Measurements from ENCODE around the gene MISP3.

MISP3 gene

DNA sequence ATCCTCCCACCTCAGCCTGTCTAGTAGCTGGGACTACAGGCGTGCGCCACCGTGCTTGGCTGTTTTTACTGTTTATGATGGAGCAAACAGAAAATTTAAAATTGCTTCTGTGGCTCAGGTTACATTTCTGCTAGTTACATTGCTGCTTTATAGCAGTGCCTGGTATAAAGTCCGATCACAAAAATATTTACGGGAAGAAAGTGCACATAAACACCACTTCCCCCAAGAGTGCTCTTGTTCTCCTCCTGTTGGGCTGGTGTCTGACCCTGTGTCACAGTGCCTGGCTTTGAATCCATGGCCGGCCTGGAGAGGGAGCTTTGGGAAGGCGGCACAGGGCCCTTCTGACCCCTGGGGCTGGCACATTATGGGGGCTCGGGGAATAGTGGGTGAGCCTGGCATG lies 33.1 kb downstream of the MISP3 start:
- no peak for DNase-seq

- no peak for DNase-seq
These were observed 34.3 kb downstream of the MISP3 start for GRCh38 chr19:14106840-14107239.

DNA sequence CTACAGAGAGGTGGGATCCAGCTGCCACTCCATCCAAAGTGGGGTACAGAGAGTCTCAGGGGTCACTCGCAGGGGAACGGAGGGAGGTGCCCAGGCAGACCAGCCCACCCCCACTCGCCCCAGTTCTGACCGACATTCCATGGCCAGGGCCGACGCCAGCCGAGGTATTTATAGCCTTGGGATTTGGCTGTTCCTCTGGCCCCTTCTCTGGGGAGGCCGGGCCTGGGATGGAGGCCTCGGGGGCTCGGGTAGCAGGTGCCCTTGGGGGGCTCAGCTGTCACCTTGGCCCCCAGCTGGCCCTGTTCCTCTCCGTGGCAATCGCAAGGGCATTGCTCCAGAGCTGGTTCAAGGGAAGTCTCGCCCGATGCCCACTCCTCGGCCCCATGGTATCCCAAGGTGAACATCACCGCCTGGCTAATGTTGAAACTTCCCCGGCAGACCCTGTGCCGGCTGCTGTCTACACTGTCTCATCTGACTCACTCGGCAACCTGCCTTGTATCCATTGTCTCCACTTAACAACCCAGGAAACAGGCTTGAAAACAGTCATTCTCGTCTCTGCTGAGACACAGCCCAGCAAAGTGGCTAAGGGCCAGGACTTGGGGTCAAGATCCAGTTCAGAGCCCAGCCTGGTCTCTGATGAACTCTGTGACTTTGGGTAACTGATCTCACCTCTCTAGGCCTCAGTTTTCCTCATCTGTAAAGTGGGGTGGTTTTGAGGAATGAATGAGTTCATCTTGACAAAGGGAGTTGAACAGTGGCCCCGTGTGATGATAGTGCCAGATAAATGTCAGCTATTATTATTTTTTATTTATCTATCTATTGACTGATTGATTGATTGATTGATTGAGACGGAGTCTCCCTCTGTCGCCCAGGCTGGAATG lies 35.2 kb downstream of the MISP3 start:
- DNase-seq, result no peak

GRCh38 chr19:14110650-14111049 lies 38.1 kb downstream of the MISP3 start:
- no peak for DNase-seq

- DNase-seq, result no peak
These were observed 38.9 kb downstream of the MISP3 start for GRCh38 chr19:14111486-14111885.

DNA sequence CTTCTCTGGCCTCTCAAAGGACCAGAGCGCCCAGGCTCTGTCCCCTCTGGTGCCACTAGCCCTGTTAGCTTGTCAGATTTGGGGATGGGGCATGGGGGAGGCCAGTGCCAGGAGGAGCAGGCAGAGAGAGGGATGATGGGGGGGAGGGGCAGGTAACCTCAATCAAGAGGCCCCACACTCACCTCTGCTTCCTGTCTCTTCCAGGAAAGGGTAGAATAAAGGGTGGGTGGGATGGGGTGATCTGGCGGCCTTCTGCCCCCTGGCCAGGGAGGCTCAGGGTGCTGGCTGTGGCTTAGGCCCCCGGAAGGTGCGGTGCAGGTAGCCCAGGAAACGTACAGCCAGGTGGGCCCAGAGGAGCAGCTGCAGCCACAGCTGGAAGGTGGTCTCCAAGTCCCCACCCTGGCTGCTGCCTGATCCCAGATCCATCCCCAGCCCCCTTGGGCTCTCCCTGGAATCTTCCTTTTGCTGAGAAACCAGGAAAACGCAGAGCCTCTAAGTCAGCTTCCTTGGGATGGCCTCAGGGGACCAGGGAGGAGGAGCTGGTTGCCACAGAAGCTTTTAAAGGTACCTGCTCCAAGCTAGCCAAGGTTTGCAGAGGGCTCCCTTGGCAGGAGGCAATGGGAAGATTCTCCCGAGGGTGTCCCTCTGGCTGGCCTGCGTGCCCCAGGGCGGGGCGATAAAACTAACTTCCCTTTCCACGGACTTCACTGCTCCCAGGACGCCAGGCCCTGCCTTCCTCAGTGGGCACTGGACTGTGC lies 39.6 kb downstream of the MISP3 start:
- DNase-seq, result no peak

DNA sequence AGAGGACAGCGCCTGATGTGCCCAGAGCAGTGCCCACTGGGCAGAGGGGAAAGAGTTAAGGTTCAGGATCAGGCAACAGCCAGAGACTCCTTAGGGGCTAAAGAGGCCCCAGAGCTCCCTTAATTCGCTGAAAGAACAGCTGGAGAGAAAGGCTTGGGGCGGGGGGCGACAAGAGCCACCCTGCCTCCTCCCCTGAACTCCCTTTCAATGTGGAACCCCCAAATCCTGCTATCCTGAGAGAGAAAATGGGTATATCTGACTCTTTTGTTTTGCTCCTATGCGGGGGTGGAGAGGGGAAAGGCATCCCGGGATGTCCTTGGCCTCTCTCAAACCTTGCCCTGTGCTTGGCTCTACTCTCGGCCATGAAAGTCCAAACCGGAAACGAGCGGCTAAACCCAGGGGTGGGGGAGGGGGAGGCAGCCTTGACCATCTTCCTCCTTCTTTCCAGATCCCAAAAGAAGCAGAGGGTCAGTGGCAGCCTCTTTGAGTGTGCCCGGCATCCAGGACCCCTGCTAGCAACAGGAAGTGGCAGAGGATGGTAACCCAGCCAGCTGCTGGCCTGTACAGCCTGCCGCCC lies 40.3 kb downstream of the MISP3 start:
- DNase-seq, result no peak

DNA sequence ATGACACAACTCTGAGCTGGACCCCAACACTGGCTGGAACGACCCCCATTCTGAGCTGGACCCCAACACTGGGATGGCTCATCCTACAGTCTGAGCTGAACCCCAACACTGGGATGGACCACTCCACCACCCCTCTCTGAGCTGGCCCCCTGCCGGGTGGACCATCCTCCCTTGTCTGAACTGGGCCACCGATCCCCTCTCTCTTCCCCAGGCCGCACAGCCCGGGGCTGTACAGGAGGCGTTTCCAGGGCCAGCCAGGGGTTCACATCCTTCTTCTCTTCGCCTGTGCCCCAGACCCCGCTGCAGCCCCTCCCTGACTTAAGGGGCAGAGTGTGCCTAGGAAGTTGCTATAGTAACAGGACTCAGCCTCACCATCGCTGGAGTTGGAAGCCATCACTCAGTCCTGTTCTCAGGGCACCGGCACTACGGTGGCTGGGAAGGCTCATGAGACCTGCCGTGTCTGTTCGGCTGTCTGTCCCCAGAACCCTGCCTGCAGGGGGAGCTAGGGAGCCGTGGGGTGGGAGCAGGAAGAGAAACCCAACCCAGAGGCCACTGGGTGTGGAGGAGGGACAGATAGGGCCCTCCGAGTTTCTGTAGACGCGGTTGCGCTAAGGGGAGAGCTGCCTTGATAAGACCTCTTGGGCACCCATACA lies 41.3 kb downstream of the MISP3 start:
- DNase-seq, result peak; percentile 44

- DNase-seq, result no peak
These were observed 41.9 kb downstream of the MISP3 start for GRCh38 chr19:14114439-14114838.

DNA sequence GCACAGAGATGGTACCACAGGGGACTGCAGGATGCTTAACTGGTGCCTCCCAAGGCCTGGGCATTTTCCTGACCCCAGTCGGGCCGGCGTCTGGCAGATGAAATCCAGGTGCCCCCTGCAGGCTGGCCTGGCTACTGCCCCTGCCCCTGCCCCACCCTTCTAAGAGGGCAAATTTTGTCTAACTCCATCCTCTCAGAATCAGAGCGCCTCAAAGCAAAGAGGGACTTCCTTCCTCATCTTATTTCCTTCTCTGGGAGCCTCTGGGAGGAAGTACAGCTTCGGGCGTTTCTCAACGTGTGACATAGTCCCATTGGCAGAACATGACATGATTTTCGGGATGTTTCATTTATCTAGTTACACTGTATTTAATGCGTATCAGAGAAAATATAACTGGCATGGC lies 42.3 kb downstream of the MISP3 start:
- peak; percentile 11 for DNase-seq

DNA sequence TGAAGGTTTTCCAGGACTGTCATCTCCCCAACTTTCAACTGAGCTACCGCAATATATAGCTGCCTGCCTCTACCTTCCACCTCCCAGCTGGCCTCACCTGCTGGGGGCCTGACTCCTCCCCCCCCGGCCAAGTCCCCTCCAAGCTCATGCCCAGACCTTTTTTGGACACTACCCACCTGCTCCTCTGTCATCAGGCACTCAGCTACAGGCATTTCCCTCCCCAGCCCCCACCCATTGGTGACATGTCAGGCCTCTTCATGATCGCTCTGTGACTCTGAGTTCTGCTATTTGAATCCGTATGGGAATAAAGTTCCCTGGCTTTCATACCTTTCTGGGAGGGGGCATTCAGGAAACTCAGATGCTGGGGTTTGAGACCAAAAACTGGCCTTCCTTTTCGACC lies 43.2 kb downstream of the MISP3 start:
- DNase-seq, result no peak

- no peak for DNase-seq
These were observed 43.9 kb downstream of the MISP3 start for GRCh38 chr19:14116525-14116917.

DNA sequence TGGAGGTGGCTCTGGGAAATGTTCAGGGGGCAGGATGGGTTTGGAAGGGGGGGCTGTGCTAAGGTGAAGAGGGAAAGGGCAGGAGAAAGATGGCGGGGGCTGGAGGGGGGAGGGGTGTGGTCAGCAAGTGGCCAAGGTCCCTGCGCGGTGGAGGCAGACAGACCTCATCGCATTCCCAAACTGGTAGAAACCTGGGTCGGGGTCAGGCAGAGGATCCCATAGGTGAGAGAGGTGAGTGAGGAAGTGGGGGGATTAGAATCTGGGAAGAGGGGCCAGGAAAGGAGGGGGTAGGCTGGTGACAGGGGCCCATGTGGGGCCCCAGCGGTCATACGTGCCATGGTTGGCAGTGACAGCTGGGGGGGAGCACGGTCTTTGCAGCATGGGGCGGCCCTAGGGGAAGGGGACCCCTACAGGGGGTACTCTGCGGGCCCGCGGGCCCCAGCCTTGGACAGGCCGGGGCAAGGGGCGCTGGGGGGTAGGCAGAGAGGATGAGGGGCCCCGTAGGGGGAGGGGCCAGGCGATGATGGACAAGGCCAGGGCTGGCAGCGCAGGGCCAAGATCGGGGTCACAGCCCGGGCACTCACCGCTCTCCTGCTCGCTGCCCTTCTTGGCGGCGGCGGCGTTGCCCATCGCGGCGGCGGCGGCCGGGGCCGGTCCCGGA lies 44.5 kb downstream of the MISP3 start:
- peak; percentile 18 for DNase-seq

DNA sequence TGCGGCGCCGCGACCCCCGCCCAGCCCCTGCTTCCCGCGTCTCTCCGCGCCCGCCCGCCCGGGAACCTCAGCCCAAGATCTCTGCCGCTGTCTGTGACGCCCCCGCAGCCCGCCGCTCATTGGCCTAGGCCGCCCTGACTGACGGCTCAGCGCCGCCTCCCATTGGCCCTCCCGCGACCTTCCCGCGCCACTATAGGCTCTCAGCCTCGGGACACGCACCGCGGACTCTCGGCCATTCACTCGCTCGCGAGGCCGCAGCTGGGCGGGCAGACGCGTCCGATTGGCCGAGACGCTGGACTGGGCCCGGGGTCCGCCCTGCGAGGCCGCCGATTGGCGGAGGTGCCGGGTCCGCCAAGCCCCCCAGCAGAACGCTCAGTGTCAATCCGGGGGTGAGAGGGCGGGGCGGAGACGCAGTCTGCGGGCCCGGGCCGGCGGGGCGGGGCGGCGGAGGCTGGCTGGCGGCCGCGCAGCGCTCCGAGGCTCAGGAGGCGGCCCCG lies 45.1 kb downstream of the MISP3 start, which contains the start of gene PRKACA:
Gene PRKACA (minus strand): TSS at position 95 of the 497 bp plus-strand sequence. CDS start 215 bp downstream, outside the sequence.
- DNase-seq, result peak; percentile 97

GRCh38 chr19:14118165-14119051 lies 45.8 kb downstream of the MISP3 start:
- peak; percentile 48 for DNase-seq

DNA sequence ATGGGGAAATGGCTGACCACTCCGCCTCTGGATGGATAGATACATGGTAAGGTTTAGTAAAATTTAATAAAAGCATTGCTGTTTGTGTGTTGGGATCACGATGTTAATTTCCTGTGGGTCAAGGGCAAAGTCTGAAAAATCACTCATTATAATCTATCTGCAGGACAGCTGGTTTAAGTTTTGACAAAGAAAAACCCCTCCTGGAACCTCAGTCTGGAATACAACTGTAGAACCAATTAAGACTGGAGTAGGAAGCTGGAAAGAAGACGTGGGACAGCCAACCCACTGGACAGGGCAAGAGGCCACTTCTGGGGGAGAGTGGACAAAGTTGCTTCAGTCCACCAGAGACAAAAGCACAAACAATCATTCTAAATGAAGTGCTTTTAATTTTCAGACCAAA lies 46.6 kb downstream of the MISP3 start:
- DNase-seq, result no peak

- DNase-seq, result no peak
These were observed 47.3 kb downstream of the MISP3 start for GRCh38 chr19:14119644-14120496.

GRCh38 chr19:14120497-14120780 lies 47.9 kb downstream of the MISP3 start:
- no peak for DNase-seq

DNA sequence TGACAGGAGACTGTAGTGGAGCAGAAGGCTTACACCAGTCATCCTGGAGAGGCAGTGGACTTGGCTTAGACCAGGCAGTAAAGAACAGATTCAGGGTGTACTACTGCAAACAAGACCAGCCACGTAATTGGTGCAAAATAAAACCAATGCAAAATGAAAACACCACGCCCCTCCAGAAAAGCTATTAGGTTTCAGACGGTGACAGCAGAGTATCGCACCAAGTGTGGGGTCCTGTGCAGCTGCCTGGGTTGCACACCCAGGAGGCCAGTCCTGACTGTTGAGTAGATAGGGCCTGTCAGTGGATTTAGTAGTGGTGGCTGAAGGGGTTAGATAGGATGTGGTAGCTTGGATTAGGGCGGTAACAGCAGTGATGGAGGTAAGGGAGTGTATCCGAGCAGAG lies 50.3 kb downstream of the MISP3 start:
- DNase-seq, result no peak
